Hematopoietic multipotent progenitor cell treated with erythropoietin and hydrocortisone succinate and interleukin-3 and kit ligand, for 4 days (in vitro differentiated cells): ENCODE measurements around the gene CYBC1.
A peak's percentile ranks its signal among the peaks of the same experiment; 100 is the strongest.

Source experiments
- DNase-seq: peaks from one replicate; pipeline ENCODE4 v3.0.0-alpha.2; 2015

CYBC1 gene

DNA sequence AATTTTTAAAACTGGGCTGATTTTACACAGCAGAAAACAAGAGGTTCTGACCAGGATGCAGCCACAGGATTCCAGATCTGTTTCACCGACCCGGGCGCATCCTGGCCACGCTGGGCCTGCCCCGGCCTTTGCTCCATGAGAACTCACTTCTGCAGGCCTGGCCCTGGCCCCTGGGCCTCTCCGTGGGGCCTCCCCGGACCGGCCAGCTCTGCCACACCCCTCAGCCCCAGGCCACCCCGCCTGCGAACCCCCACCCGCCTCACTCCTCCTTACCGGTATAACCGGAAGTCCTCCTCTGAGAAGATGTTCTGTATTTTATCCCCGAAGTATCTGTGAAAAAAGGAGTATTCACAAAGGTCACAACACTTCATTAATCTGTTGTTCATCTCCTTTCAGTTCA lies 45.5 kb downstream of the CYBC1 start:
- DNase-seq, result no peak

DNA sequence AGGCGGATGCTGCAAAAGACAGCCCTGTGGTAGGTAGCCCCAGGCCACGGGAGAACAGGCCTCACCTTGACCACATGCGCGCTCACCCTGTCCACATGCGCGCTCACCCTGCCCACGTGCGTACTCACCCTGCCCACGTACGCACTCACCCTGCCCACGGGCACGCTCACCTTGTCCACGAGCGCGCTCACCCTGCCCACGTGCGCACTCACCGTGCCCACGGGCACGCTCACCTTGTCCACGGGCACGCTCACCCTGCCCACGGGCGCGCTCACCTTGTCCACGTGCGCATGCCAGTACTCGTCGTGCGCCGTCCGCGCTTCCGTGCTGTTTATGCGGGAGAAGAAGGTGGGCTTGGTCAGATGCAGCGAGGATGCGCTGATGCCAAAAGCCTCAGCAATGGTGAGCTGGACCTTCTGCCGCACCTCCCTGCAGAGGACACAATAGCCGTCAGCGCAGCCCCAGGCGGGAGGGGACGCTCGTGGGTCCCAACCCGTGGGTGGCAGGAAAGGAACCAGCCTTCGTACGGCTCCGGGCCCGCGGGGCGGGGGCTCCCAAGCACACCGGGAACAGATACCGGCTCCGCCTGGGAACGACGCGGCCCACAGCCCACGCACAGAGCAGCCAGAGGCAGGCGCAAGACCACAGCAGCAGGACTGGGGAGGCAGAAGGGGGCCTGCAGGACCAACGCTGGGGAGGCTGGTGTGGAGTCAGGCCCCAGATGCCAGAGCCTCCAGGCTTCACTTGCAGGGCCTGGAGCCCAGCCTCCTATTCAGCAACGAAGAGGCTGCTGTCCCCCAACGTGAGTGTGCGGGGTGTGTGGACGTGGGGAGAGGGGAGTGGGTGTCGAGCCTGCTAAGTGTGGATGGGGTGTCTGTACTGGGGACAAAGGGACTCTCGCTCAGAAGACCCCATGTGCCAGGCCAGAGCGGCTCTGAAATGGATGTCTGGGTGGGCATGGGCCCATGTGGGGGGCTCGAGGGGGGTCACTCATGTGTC lies 46.6 kb downstream of the CYBC1 start:
- DNase-seq, result no peak

DNA sequence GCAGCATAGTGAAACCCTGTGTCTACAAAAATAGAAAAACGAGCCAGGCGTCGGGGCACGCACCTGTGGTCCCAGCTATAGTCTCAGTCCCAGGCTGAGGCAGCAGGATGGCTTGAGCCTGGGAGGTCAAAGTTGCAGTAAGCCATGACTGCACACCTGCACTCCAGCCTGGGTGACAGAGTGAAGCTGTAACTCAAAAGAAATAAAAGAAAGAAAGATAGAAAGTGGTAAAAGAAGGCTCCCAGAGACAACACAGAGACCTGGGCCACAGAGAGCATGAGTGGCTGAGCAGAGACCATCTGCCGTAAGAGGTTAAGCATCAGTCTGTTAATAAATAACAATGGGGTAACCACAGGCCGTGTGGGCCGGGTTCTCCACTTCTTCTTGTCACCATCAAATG lies 47.7 kb downstream of the CYBC1 start:
- DNase-seq, result no peak

DNA sequence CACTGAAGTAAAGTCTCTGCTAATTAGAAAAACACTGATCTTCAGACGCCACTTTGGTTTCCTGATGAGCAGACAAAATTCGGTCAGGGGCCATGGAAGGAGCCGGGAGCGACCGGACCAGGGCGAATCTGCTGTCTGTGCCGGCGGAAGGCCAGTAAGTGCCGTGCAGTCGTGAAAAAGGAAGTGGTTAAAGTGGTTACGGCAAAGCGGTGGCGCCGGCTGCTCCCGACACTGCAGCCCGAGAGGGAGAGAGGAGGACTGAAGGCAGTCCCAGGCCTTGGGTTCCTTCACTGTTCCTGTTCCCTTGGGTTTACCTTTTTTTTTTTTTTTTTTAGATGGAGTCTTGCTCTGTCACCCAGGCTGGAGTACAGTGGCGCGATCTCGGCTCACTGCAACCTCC lies 49.7 kb downstream of the CYBC1 start:
- peak; percentile 93 for DNase-seq

DNA sequence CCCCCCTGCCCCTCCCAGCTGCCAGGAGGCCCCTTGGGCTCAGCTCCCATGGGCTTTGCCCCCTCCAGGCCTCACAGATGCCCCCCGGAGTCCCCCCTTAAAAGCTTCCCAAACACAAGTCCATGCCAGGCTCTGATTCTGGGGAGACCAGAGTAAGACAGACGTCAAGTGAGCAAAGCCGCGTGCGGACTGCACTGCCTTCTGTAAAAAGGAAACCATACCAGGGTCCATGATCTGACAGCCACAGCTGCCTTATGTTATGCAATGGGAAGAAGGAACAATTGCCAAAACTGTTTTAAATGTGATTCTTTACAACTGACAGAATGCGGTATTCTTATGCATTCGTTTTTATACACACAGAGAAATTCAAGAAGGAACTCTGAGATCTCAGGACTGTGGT lies 50.3 kb downstream of the CYBC1 start:
- peak; percentile 83 for DNase-seq

DNA sequence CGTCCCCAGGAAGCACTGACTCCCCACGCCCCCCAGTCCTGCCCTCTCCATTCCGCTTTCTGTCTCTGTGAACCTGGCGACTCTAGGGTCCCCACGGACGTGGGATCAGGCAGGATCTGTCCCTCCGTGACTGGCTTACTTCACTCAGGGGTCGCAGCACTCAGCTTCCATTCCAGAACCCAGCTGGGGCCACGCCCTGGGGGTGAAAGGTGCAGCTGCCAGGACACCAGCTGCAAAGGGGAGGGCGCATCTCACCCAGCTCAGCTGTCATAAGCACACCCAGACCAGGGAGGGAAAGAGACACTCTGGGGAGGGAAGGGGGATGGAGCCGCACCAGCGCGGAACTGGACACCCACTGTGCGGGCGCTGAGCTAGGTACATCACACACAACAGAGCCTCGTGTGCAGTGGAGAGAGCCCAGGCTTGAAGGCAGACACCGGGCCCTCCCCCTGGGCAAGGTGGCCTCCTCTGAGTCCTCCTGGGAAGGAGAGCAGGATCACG lies 50.9 kb downstream of the CYBC1 start:
- no peak for DNase-seq

DNA sequence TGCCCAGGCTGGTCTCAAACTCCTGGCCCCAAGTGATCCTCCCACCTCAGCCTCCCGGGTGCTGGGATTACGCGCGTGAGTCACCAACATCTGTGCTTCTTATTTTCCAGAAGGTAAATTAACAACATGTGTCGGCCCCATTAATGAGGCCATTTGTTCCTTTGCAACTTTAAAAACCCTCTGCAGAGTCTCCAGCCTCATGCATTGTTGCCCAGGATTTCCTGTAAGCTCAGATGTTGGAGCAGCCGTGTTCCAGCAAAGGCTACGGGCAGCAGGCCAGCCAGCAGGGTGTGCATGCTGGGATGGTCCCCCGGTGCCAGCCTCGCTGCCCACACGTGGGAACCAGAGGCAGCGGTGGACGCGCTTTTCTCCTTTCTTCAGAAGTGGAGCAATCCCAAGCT lies 51.5 kb downstream of the CYBC1 start:
- DNase-seq, result no peak

DNA sequence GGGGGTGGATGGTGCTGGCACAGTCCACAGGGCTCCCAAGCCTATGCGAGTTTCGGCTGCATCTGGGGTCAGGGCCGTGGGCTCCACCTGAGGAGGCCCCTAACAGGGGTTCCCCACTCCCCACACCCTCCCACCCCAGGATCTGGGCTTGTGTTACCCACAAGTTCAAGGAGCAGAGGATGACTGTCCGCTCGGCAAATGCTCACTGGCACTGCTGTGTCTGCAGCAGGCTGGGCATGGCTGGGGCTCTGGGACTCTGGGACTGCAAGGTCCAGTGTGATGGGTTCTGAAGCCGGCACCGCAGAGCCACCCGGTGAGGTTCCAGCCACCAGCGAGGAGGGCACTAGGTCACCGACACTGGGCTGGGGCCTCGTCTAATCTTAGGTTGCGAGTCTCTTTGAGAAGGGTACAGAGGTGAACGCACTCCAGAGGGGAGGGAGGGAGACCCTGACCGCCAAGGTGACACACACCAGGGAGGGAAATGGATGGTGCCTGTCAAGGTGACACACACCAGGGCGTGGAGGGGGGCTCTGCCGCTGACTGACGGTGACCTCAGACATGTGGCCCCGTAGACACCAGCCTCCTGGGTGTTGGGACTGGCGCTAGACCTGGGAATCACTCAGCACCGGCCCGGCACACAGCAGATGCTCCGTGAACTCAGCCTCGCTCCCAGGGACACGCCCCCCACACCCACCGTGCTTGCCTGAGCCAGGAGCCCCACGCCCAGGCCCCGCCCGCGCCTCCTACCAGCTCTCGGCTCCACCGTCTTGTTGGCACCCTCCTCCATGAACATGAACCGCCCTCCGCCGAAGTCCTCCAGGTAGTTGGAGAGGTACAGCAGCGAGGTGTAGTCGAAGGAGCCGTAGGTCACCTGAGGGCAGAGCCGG lies 52.9 kb downstream of the CYBC1 start:
- no peak for DNase-seq

DNA sequence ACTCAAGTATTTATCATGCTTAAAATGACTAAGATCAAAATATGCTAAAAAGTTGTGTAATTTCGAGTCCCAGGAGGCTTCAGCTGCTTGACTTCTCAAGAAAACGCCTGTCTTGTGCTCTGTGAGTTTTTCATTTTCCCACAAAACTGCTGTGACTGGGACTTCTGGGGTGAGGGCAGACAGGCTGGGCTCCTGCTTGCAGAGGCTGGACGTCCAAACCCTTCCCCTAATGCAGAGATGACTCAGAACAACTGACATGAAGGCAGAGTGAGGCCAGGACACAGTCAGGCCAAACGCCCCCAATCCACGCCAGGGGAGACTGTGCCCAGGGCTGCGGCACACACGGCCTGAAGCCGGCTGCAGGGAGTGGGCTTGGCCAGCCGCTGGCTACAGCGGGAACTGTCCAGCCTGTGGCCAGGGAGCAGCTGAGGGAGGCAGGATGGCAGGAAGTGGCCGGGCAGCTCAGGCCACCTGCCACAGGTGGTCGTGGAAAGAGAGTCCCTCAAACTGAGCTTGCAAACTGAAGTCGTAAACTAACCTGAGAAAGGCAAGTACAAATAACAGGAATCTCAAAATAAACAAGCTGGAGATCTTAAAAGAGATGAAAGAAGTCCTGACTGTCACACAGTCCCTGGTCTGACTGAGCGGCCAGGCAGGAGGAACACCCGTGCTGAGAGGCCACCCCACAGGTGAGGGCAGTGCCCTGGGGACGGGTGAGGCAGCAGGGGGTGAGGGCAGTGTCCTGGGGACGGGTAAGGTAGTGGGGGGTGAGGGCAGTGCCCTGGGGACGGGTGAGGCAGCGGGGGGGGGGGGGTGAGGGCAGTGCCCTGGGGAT lies 53.7 kb downstream of the CYBC1 start:
- DNase-seq, result no peak

DNA sequence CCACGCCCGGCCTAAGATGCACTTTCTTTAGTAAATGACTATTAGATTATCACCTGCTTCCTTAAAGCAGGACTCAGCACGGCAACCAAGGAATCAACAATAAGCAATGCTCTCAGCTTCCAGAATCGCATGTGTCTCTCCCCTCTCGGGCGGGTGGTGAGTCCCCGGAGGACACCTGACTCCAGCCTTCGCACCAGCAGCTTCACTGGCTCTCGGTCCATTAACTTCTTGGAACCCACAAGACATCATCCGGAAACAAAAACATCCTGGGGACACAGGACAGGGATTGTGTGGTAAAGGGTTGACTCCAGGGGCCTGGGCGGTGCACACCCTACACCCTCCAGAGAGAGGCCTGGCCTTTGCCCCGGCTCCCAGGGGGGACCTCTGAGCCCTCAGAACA lies 56.3 kb downstream of the CYBC1 start:
- no peak for DNase-seq

DNA sequence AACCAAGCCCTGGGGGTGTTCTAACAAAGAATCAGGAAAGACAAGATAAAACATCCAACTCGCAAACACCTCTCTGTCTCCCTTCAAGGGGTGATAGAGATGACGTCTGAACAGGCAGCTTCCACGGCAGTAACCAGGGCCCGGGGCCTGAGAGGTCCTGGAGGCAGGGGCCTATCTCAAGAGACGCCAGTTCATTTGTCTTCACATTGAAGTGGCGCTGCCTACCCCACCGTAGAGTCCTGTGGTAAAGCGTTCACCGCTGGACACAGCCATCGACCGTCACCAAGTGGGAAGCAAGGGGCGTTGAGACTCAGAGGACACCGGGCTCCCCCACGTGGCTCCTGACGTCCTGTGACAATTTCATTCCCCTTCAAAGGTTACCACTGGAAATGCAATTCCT lies 57.6 kb downstream of the CYBC1 start:
- no peak for DNase-seq
